ENCODE measurements around the gene NTN4.
"Not testable (repeated sequence)": the region's sequence is repeated elsewhere in the genome, so short reads cannot be mapped to it uniquely, and the experiment has no call there.

NTN4 gene

DNA sequence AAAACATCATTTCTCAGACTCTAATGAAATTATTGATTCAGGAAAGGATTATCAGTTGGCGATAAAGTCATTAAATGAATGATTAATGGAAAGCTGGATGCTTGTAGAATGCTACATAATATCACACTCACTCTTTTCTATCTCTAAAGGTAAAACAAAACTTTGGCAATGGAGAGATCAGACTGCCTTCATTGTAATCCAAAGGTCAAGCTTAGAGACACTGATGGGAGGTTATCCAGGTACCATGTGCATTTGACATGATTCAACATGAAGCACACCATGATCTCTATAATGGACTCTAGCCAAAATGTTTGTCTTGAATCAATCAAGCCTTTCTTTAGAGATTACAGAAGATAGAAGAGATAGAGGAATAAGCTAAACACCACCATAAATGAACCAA lies 129.2 kb downstream of the NTN4 start:
- TF ChIP-seq POLR2A (IDR thresholded peaks at IDR 0.05; ENCODE audit: low read length) (no peak), GATA1 (IDR thresholded peaks at IDR 0.05; ENCODE audit: low read depth, low read length) (no peak)
- DNase-seq: no peak

DNA sequence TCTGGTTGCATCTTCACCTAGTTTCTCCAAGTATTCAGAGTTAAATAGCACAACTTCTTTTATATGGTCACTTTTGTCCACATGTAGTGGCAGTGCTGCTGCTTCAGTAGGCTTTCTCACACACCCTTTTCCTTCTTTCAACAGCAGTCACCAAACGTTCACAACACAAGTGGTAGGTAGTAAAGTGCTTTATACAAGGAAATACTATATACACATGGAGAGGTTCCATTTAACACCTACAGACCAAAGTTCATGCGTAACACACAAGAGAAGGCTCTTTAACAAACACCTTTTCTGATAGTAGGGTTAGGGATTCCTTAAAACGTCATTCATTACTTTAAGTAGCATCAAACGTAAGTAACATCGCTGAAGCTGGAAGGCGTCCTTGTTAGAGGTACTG lies 132.2 kb downstream of the NTN4 start:
- TF ChIP-seq GATA1 (IDR thresholded peaks at IDR 0.05; ENCODE audit: low read depth, low read length): no peak
- TF ChIP-seq POLR2A (IDR thresholded peaks at IDR 0.05; ENCODE audit: low read length): no peak
- no peak for DNase-seq

DNA sequence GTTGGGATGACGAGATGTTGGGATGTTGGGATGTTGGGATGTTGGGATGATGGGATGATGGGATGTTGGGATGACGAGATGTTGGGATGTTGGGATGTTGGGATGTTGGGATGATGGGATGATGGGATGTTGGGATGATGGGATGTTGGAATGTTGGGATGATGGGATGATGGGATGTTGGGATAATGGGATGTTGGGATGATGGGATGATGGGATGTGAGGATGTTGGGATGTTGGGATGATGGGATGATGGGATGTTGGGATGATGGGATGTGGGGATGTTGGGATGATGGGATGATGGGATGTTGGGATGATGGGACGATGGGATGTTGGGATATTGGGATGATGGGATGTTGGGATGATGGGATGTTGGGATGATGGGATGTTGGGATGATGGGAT lies 135.9 kb downstream of the NTN4 start:
- not testable (repeated sequence) for DNase-seq

DNA sequence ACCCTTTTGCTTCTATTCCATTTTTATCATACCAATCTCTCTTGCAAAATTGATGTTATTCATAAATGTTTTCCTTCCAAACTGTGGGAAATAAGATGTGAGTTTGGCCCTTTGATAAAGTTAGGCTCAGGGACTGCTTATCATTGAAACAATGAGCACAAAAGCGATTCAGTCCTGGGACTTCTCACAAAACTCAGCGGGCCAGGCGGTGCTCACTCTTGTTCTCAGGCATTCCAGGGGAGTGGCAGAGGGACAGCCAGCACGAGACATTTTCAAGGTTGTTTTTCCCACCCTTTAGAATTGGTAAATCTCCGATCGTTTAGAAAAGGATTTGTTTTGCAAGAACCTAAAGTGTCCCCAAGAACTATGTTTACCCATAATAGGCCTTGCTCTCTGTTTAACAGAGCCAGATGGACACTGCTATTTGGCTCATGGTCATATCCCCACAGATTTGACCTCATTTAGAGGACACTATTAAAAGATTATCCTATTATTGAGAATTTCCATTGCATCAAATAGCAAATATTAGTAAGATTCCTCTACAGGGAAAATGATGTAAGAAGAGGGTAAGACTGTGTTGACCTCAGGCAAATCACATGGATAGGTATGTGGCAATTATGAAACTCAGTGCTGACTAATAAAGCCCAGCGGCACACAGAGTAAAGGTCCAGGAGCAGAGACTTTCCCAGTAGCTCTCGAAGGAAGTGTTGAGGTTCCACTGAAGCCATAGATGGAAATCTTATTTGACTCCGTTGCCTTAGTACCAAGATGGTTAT lies 136.6 kb downstream of the NTN4 start:
- peak; percentile 36 to 49 for DNase-seq

DNA sequence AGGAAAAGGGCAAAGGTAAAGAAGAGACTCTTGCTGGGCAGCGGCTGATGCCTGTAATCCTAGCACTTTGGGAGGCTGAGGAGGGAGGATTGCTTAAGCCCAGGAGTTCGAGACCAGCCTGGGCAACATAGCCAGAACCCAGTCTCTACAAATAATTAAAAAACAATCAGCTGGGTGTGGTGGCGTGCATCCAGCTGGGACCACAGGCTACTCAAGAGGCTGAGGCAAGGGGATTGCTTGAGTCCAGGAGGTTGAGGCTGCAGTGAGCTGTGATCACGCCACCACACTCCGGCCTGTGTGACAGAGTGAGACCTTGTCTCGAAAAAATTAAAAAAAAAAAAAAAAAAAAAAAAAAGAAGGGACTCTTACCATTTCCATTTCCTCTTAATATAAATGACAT lies 138.9 kb downstream of the NTN4 start:
- TF ChIP-seq GATA1 (IDR thresholded peaks at IDR 0.05; ENCODE audit: low read depth, low read length): no peak
- TF ChIP-seq POLR2A (IDR thresholded peaks at IDR 0.05; ENCODE audit: low read length): no peak
- no peak for DNase-seq

More for the DNA sequence above, 136.6 kb downstream of the NTN4 start:
- TF ChIP-seq POLR2A (IDR thresholded peaks at IDR 0.05; ENCODE audit: low read length) (no peak), GATA1 (IDR thresholded peaks at IDR 0.05; ENCODE audit: low read depth, low read length) (no peak)

DNA sequence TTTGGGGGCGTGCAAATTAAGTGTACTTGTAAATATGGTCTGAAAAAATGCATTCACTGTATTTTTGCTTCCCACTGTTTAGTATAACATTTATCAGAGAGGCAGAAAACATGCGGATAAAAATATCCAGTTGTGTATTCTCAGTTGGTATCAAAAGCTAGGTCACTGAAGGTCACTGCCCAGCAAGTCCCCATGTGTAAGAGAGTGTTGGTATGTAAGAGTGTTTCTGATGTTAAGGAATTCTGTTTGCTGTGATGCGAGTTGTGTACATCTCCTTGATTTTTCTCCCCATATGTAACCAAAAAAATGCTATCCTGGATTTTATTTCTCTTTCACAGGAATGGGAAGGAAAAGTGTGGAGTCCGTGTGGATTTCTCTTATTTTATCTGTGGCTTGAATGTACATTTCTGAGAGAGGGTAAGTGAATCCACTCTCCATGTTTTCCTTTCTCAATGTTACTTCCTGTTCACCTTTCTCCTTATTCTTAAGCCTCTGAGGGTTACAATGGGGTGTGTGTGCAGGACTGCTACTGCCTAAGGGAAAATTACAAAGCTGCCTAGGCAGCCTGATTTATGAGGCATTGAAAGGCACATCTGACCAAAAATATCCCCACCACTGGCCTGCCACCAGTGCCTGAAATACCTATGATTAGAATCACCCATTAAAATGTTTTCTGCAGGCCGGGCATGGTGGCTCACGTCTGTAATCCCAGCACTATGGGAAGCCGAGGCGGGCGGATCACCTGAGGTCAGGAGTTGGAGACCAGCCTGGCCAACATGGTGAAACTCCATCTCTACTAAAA lies 141.4 kb downstream of the NTN4 start:
- DNase-seq: no peak
- TF ChIP-seq GATA1 (IDR thresholded peaks at IDR 0.05; ENCODE audit: low read depth, low read length): no peak
- no peak for TF ChIP-seq POLR2A (IDR thresholded peaks at IDR 0.05; ENCODE audit: low read length)

DNA sequence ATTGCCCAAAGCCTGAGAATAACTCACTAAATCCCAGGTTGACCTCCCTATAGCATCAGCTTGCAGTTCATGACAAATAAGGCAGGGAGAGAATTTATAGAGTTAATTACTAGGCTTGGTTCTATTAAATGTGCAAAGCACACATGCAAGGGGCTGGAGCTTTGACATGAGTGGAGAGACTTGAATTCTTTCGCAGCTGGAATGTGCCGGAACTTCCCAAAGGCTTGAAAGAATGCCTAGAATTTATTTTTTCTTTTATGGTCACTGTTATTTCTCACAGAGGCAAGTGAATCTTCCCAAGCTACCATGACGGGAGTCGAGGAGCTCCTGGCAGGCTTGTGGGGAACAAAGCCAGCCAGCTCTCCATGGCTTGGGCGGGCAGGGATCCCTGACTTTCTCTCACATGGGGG lies 143.8 kb downstream of the NTN4 start:
- TF ChIP-seq POLR2A (IDR thresholded peaks at IDR 0.05; ENCODE audit: low read length) (no peak), GATA1 (IDR thresholded peaks at IDR 0.05; ENCODE audit: low read depth, low read length) (no peak)
- no peak for DNase-seq

DNA sequence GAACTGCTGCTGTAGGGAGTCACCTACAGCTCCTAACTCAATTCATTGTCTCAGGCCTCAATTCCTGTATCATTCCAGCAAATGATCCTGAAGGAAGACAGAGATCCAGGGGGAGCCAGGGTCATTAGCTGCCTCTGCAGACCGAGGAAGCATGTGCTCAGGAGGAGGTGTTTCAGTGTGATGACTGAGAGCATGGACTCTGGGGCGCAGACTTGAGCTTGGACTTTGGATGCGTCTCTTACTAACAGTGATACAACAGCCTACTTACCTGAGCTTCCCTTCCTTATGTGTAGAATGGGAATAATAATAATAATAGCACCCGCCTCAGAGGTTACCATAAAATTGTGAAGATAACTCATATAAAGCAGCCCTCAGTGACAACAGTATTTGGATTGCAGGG lies 147.3 kb downstream of the NTN4 start:
- TF ChIP-seq POLR2A (IDR thresholded peaks at IDR 0.05; ENCODE audit: low read length): no peak
- TF ChIP-seq GATA1 (IDR thresholded peaks at IDR 0.05; ENCODE audit: low read depth, low read length): no peak
- no peak for DNase-seq

DNA sequence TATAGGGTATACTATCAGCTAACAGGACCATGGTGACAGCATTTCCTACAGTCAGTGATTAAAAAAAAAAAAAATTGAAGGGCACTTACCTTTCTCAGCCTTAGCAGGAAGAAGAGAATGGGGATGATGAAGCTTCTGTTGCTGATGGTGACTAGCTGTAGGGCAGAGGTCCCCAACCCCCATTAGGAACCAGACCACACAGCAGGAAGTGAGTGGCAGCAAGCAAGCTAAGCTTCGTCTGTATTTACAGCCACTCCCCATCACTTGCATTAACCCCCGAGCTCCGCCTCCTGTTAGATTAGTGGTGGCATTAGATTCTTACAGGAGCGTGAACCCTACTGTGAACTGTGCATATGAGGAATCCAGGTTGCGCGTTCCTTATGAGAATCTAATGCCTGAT lies 148.0 kb downstream of the NTN4 start:
- no peak for DNase-seq
- no peak for TF ChIP-seq POLR2A (IDR thresholded peaks at IDR 0.05; ENCODE audit: low read length)
- no peak for TF ChIP-seq GATA1 (IDR thresholded peaks at IDR 0.05; ENCODE audit: low read depth, low read length)

DNA sequence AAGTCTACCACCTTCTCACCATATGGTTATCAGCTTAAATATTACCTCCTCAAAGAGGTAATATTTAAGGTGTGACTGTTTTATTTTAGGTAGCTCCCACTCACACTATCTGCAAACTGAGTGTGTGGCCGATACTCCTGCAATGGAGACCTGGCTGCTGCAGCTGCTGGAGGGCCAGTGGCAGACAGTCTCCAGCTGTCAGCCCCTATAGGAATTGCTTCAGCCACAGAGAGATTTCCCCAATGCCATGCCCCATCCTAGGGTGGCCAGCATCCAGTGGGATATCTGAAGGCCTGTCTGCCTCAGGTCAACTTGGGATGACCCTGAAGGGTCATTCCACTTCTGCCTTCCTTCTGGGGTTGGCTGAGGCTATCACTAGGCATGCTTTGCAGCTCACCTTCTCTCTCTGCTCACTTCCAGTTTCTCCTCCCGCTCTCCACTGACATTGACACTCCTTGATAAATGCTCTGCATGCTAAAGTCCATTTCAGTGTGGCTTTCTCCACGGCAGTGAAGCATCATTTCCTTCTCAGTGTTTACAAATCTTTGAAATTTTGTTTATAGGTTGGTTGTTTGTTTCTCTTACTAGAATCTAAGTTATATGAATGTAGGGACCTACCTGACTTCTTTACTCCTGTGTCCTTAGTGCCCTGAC lies 149.1 kb downstream of the NTN4 start:
- DNase-seq: no peak
- TF ChIP-seq POLR2A (IDR thresholded peaks at IDR 0.05; ENCODE audit: low read length) (no peak), GATA1 (IDR thresholded peaks at IDR 0.05; ENCODE audit: low read depth, low read length) (no peak)

DNA sequence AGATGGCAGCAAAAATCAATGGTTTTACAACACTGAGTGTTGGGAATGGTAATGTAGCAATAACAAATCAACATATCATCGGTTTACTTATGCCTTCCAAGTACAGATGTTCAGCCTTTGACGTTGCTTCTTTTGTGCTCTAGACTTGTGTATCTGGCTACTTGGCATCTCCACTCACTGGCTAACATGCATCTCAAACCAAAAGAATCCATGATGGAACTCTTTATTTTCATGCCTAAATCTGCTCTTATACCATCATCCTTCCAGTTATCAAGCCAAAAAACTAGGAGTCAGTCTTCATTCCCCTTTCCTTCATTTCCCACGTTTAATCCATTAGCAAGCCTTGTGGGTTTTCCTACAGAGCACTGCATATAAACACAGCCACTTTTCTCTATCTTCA lies 150.0 kb downstream of the NTN4 start:
- DNase-seq: no peak

DNA sequence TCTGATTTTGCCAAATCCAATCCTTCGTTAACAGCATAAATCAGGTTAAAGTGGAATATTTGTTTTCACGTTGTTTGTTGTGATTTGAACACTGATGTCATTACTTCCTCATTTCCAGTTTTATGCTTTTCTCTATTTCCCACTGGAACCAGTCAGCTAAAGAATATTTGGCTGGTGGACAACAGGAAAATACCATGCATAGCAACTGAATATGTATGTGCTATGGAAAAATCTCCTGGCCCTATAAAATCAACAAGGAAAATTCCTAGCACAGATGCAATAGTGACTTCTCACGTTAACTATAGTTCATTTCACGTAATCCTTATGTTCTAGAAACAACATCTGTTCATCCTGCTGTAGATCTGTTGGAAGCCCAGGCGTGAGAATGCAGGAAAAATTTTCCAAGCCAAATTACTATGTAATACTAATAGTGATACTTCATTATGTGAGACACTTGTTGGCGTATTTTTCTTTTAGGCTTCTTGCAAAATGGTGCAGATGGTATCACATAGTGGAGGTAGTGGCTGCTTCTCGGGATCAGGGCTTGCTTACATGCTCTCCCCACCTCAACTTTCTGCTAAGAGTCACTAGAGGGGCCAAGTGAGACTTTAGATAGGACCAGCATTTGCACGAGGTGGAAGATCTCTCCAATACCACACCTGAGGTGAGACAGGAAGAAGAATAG lies 153.0 kb downstream of the NTN4 start:
- no peak for TF ChIP-seq POLR2A (IDR thresholded peaks at IDR 0.05; ENCODE audit: low read length)
- DNase-seq: no peak

More for the DNA sequence above, 150.0 kb downstream of the NTN4 start:
- TF ChIP-seq POLR2A (IDR thresholded peaks at IDR 0.05; ENCODE audit: low read length) (no peak), GATA1 (IDR thresholded peaks at IDR 0.05; ENCODE audit: low read depth, low read length) (no peak)

DNA sequence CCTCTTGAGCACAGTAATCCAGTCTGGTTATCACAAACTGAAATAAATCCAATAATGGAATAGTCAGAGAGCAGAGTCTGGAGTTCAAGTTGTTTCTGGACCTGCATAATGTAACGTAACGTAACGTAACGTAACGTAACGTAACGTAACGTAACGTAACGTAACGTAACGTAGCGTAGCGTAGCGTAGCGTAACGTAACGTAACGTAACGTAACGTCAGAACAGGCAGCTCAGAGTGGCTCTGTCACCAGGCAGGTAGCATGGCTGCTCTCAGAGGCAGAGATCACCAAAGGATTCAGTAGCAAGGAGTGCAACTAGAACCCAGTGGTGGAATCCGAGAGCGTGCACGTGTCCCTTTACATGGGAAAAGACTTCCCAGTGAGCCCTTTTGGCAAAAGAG lies 153.6 kb downstream of the NTN4 start:
- DNase-seq: no peak
- TF ChIP-seq GATA1 (IDR thresholded peaks at IDR 0.05; ENCODE audit: low read depth, low read length) (no peak), POLR2A (IDR thresholded peaks at IDR 0.05; ENCODE audit: low read length) (no peak)

Data from erythroblast (primary cell).